Right renal pelvis (tissue), 4 donors: ENCODE results near the gene NES. TPM values are rescaled to one million over a fixed set of nuclear protein-coding genes. Genes with fewer than 3 reads are reported as not detected.

ENCODE experiments used
- DNase-seq, 4 donors: peaks; one replicate each; pipeline ENCODE4 v3.0.0-alpha.2; 2013; ENCODE audit warnings: low read depth in 4 of 4, low spot score in 3 of 4, missing footprints in 1 of 4
- polyA plus RNA-seq, 4 donors: library from polyadenylated mRNA; unstranded; fragments of 120-200 nt; gene quantifications; one replicate each; pipeline ENCODE4 v1.2.1, GENCODE V29; 2013; ENCODE audit not compliant: insufficient read length in 4 of 4

The NES gene
- polyA plus RNA-seq, 4 donors = 153 to 160 (median 156) TPM

GRCh38 chr1:156627313-156627880 is 49.8 kb downstream of the NES start:
- no peak for DNase-seq

- no peak for DNase-seq
Observed at GRCh38 chr1:156626079-156626438, 51.1 kb downstream of the NES start.

GRCh38 chr1:156625436-156626078 is 51.6 kb downstream of the NES start:
- no peak for DNase-seq

GRCh38 chr1:156624814-156625435 is 52.3 kb downstream of the NES start:
- no peak for DNase-seq

- no peak for DNase-seq
Observed at GRCh38 chr1:156623946-156624813, 53.0 kb downstream of the NES start.

- no peak for DNase-seq
Observed at GRCh38 chr1:156622581-156623297, 54.5 kb downstream of the NES start.

GRCh38 chr1:156619582-156619955 is 57.6 kb downstream of the NES start:
- DNase-seq = no peak

GRCh38 chr1:156618853-156619581 is 58.2 kb downstream of the NES start, which contains the start of gene HAPLN2:
Gene HAPLN2 (plus strand): TSS chr1:156619415. CDS start chr1:156623491, 4,076 bp downstream.
- no peak for DNase-seq

Other genes starting within 250 kb of the NES start
- 10 to 100 TPM; 23.3 to 24.8 (median 24.3) TPM for gene MEF2D, start 176.6 kb downstream of the NES start, polyA plus RNA-seq
- 10 to 100 TPM; 11.2 to 13.2 (median 12.3) TPM for gene IQGAP3, start 104.8 kb downstream of the NES start, polyA plus RNA-seq
- 1 to 10 TPM in 2 of 4 donors, under 1 TPM in 2; 0.86 to 1.3 (median 1.0) TPM for gene TTC24, start 97.7 kb downstream of the NES start, polyA plus RNA-seq
- 10 to 100 TPM; 74.4 to 84.1 (median 81.6) TPM for gene NAXE, start 85.6 kb downstream of the NES start, polyA plus RNA-seq
- gene GPATCH4, start 75.9 kb downstream of the NES start, polyA plus RNA-seq = 10 to 100 TPM; 30.2 to 33.7 (median 31.4) TPM
- gene HAPLN2, start 58.0 kb downstream of the NES start, polyA plus RNA-seq = under 1 TPM; 0.11 to 0.45 (median 0.42) TPM
- under 1 TPM in 3 of 4 donors, not detected in 1; 0.12 to 0.58 (median 0.13) TPM for gene BCAN, start 35.3 kb downstream of the NES start, polyA plus RNA-seq
- 100 to 1,000 TPM in 1 of 4 donors, 10 to 100 TPM in 3; 69.1 to 106 (median 83.1) TPM for gene CRABP2, start 28.2 kb upstream of the NES start, polyA plus RNA-seq
- 10 to 100 TPM; 29.9 to 36.6 (median 34.6) TPM for gene METTL25B, start 51.1 kb upstream of the NES start, polyA plus RNA-seq
- 10 to 100 TPM; 44.0 to 50.0 (median 45.3) TPM for gene ISG20L2, start 51.4 kb upstream of the NES start, polyA plus RNA-seq
- gene MRPL24, start 63.7 kb upstream of the NES start, polyA plus RNA-seq = 10 to 100 TPM; 68.4 to 75.1 (median 72.3) TPM
- gene HDGF, start 74.3 kb upstream of the NES start, polyA plus RNA-seq = 100 to 1,000 TPM; 261 to 286 (median 283) TPM
- 100 to 1,000 TPM; 107 to 140 (median 125) TPM for gene PRCC, start 90.1 kb upstream of the NES start, polyA plus RNA-seq
- gene SH2D2A, start 139.4 kb upstream of the NES start, polyA plus RNA-seq = under 1 TPM; 0.71 to 0.79 (median 0.76) TPM
- gene INSRR, start 181.7 kb upstream of the NES start, polyA plus RNA-seq = 1 to 10 TPM; 1.5 to 2.8 (median 1.8) TPM
- gene NTRK1, start 183.5 kb upstream of the NES start, polyA plus RNA-seq = 1 to 10 TPM in 3 of 4 donors, under 1 TPM in 1; 0.98 to 2.1 (median 1.3) TPM
- 10 to 100 TPM; 21.4 to 22.6 (median 21.9) TPM for gene PEAR1, start 216.3 kb upstream of the NES start, polyA plus RNA-seq
- under 1 TPM; 0.22 to 0.66 (median 0.33) TPM for gene LRRC71, start 243.2 kb upstream of the NES start, polyA plus RNA-seq